Body of pancreas (tissue), 4 donors: ENCODE results near the gene SH3GL3. TPM values are rescaled to one million over a fixed set of nuclear protein-coding genes. Genes with fewer than 3 reads are reported as not detected.

Experiments
- ATAC-seq: fragments of 150-250 bp; one replicate; pipeline ENCODE4 v1.9.1; 2016
- DNase-seq, 4 donors: peaks; one replicate each; pipeline ENCODE4 v3.0.0-alpha.2; 2019
- H3K27ac ChIP-seq, 4 donors: fragments of 200-600 bp; sonication (generic); 1 replicate in 3 of 4; 2 replicates in 1 of 4; pipeline versions ENCODE4 v1.5.1 to v1.6.1; 2016 to 2019; ENCODE audit warnings: mild to moderate bottlenecking in 1 of 4, mixed read lengths in 1 of 4, moderate library complexity in 1 of 4
- H3K27me3 ChIP-seq, 2 donors: fragments of 200-600 bp; sonication (generic); one replicate each; pipeline ENCODE4 v1.6.0; 2016; ENCODE audit warnings: mild to moderate bottlenecking in 1 of 2
- H3K36me3 ChIP-seq, 2 donors: fragments of 200-600 bp; sonication (generic); replicated peaks in 1 of 2; 2 replicates each; pipeline ENCODE4 v1.5.1; 2016; ENCODE audit warnings: low read depth in 2 of 2; ENCODE audit not compliant: insufficient read depth in 1 of 2
- H3K4me1 ChIP-seq: fragments of 200-600 bp; sonication (generic); one replicate; pipeline ENCODE4 v1.6.0; 2016
- H3K4me3 ChIP-seq, 2 donors: fragments of 200-600 bp; sonication (generic); 1 replicate in 1 of 2; 2 replicates in 1 of 2; pipeline ENCODE4 v1.5.1; 2016 to 2019
- H3K9me3 ChIP-seq, 3 donors: fragments of 200-600 bp; sonication (generic); 1 replicate in 2 of 3; 2 replicates in 1 of 3; pipeline ENCODE4 v1.5.1; 2016
- POLR2A ChIP-seq, 3 donors: fragments of 450-650 bp; IDR thresholded peaks; one replicate each; pipeline ENCODE4 v1.6.1; 2016; ENCODE audit warnings: antibody characterized with exemption in 3 of 3, mild to moderate bottlenecking in 2 of 3
- WGBS, 2 donors: methylation state at CpG; one replicate each; pipeline ENCODE4 v1.1.5; 2017; 5-methylcytosine and 5-hydroxymethylcytosine counted together
- intact Hi-C: fragments of 100-400 bp; cut with DNase I; formaldehyde crosslinking; loops from one replicate; pipeline ENCODE4 v1.15.1; 2023
- total RNA-seq, 2 donors: library from RNA; depleted of rRNA; stranded (reverse); fragments of >200 nt; gene quantifications; one replicate each; pipeline ENCODE4 v1.1.0, GENCODE V29; 2016
- TF ChIP-seq, protein P1 (sequence below), 7 experiments: fragments of 450-650 bp in 4 of 7; fragments of 200-600 bp in 3 of 7; sonication (generic) in 3 of 7; IDR thresholded peaks; one replicate each; pipeline ENCODE4 v1.5.1; 2016 to 2019; ENCODE audit warnings: antibody characterized with exemption in 7 of 7

SH3GL3 gene
- total RNA-seq, 2 donors from 2014 or later: 2.3 TPM; not detected in 1

DNA sequence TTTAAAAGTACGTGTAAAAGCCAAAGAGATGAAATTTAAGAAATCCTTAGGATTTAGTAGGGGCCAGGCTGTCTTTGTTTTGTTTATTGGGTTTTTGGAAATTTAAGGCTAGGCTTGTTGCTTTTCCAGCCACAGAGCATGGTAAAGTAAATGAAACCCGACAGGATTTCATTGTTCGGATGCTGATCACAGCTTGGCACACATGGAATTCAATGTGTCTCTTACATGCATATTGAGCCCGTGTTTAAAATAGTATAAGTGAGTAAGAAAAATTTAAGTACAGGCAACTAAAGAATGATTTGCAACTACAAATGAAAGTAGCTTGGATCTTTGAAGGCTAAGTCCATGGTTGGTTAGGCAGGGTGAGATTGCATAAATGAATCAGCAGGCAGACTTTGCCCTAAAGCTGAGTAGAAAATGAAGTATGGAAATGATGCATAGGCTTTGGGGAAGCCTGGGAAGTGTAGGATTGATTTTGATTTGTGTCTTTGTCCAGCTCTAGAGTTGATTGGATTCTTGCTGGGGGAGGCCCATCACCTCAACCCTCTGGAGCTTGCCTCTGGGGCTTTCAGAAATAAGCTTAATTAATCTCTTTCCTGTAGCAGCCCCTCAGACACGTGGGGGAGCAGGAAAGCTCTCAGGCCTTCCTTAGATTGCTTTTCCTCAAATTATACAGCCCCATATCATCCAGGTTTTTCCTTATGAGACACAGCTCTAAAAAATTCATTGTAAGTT, 138.6 kb downstream of the SH3GL3 start:
- Histone ChIP-seq H3K27ac (no peak overlapping the region), H3K9me3 (no peaks in the 10 kb centered on the region), H3K36me3 (no peaks in the 10 kb centered on the region), H3K4me1 (peaks cover 10% of the 10 kb centered on the region), H3K27me3 (no peaks in the 10 kb centered on the region), H3K4me3 (no peak overlapping the region)
- intact Hi-C loops: no loop called here
- ATAC-seq (no peak), DNase-seq (no peak)
- TF ChIP-seq, protein P1, sequence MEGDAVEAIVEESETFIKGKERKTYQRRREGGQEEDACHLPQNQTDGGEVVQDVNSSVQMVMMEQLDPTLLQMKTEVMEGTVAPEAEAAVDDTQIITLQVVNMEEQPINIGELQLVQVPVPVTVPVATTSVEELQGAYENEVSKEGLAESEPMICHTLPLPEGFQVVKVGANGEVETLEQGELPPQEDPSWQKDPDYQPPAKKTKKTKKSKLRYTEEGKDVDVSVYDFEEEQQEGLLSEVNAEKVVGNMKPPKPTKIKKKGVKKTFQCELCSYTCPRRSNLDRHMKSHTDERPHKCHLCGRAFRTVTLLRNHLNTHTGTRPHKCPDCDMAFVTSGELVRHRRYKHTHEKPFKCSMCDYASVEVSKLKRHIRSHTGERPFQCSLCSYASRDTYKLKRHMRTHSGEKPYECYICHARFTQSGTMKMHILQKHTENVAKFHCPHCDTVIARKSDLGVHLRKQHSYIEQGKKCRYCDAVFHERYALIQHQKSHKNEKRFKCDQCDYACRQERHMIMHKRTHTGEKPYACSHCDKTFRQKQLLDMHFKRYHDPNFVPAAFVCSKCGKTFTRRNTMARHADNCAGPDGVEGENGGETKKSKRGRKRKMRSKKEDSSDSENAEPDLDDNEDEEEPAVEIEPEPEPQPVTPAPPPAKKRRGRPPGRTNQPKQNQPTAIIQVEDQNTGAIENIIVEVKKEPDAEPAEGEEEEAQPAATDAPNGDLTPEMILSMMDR (IDR thresholded peaks at IDR 0.05): no peak
- no peak for TF ChIP-seq POLR2A (IDR thresholded peaks at IDR 0.05)
- WGBS, 2 donors: 66 to 69% methylated on average over 5 of the region's 5 CpGs

DNA sequence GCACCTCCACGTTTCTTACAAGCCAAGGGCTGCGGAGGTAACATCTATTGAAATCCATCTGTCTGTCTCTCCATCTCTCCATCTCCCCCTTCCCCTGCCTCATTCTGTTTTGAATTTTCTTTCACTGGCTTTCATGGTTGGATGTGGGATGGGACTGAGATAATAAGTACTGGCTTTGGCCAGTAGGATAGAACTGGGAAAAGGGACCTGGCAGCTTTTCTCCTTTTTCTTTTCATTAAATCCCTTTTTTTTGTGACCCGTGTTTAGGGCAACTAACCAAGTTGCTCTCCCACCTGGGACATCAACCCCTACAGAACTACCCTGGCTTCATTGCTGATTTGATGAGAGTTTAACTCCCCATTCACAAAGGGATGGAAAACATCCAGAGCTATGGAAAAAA, 139.9 kb downstream of the SH3GL3 start:
- DNase-seq (no peak), ATAC-seq (no peak)
- intact Hi-C loops: no loop called here
- 72 to 84% methylated on average over 3 of the region's 3 CpGs for WGBS, 2 donors
- Histone ChIP-seq H3K36me3 (no peaks in the 10 kb centered on the region), H3K27ac (no peak overlapping the region), H3K4me3 (no peak overlapping the region), H3K4me1 (peaks cover 4% of the 10 kb centered on the region), H3K27me3 (no peaks in the 10 kb centered on the region), H3K9me3 (no peaks in the 10 kb centered on the region)
- TF ChIP-seq, protein P1 (IDR thresholded peaks at IDR 0.05): no peak
- no peak for TF ChIP-seq POLR2A (IDR thresholded peaks at IDR 0.05)

DNA sequence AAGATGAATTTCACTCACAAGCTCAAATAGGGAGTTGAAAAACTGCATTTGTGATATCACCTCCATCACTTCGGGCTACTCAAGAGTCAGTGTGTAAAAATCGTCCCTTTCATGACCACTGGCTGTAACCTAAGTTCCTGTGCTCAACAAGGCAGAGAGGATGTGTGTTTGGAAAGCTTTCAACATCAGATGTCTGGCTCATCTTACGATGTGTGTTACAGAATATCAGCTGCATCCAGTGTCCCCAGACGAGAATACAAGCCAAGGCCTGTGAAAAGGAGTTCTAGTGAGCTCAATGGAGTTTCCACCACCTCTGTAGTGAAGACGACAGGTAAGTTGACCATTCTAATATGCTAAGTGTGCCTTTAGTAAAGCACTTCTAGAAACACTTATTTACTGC, 141.3 kb downstream of the SH3GL3 start:
- no peak for DNase-seq
- TF ChIP-seq, protein P1 (IDR thresholded peaks at IDR 0.05): no peak
- no peak for TF ChIP-seq POLR2A (IDR thresholded peaks at IDR 0.05)
- Histone ChIP-seq H3K4me3 (no peak overlapping the region), H3K27ac (no peak overlapping the region), H3K36me3 (no peaks in the 10 kb centered on the region), H3K9me3 (no peaks in the 10 kb centered on the region), H3K4me1 (no peaks in the 10 kb centered on the region), H3K27me3 (no peaks in the 10 kb centered on the region)
- intact Hi-C loops: no loop called here
- WGBS, 2 donors: 51 to 73% methylated on average over 5 of the region's 5 CpGs
- ATAC-seq: no peak

DNA sequence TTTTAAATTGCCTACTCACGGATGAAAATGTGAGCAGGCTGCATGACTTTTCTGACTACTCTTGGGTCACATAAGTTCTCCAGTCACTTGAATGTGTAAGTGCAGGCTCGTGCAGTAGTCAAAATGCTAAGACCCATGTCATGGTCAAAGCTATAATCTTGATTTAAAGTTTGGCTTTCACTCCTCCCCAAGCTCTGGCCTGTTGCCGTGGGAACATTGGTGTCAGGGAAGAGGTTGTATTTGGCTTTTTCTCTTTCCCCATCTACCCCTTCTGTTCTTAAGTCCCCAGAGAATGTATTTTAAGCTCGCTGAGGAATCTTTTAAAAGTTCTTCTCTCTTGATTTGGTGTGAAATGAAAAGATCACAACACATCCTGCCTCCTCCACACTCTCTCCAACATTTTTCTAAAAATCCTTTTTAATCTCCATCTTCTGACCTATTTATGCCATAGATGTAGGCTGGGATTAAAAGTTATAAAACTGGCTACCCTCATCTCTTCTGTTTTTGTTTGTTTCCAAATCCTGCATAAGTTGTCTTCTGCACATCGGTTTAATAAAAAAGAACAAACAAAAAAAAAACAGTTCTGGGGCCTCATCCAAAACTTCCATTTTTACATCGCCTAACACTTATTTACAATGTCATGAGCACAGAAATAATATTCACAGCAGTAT, 145.4 kb downstream of the SH3GL3 start:
- no peak overlapping the region for H3K27ac ChIP-seq
- H3K27me3 ChIP-seq: no peaks in the 10 kb centered on the region
- no peaks in the 10 kb centered on the region for H3K9me3 ChIP-seq
- WGBS, 2 donors: 79 to 80% methylated on average over 6 of the region's 6 CpGs
- ATAC-seq (no peak), DNase-seq (no peak)
- TF ChIP-seq POLR2A (IDR thresholded peaks at IDR 0.05): no peak
- TF ChIP-seq, protein P1 (IDR thresholded peaks at IDR 0.05): no peak
- H3K36me3 ChIP-seq: no peaks in the 10 kb centered on the region
- intact Hi-C loops: no loop called here
- no peaks in the 10 kb centered on the region for H3K4me1 ChIP-seq
- no peak overlapping the region for H3K4me3 ChIP-seq
